Activated T-cell treated with anti-CD3 and anti-CD28 coated beads, Interleukin-2, amount 50 U/mL, for 48 hours (primary cell): ENCODE data around the gene HOTAIR.

Experiments used
- DNase-seq, 2 experiments: peaks; one replicate each; pipeline ENCODE4 v3.0.0-alpha.2; 2020

The HOTAIR gene

DNA sequence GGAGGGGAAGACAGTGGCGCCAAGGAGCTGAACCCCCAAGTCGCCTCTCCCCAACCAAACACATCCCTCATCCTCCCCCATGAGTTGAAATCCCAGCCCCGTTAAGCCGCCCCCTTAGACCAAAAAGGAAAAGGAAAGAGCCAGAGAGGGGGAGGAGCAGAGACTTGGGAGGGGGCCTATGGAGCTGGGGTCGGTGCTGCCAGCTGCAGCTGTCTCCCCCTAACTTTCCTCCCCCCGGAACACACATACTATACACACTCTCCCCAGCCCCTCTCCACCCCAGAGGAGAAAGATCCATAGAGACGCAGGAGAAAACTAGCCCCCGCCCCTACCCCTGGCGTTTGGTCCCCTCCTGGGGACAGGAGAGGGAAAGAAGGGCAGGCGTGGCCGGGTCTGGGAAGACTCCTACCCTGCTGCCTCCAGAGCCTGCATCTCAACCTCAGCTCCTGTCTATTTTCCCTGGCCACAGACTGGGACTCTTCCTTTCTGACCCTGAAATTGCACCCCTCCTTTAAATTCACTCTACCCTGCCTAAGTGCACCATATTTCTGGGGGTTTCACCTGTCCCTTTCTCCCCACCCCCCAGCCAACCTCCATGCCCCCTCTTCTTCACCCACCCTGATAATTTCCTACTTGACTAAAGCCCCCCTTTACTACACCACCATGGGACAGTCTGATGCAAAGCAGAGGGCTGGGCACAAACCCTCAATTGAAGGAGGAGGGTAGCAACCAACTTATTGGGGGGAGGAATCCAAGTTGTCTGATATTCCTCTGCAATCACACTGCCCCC, 23.6 kb upstream of the HOTAIR start:
- no peak for DNase-seq

DNA sequence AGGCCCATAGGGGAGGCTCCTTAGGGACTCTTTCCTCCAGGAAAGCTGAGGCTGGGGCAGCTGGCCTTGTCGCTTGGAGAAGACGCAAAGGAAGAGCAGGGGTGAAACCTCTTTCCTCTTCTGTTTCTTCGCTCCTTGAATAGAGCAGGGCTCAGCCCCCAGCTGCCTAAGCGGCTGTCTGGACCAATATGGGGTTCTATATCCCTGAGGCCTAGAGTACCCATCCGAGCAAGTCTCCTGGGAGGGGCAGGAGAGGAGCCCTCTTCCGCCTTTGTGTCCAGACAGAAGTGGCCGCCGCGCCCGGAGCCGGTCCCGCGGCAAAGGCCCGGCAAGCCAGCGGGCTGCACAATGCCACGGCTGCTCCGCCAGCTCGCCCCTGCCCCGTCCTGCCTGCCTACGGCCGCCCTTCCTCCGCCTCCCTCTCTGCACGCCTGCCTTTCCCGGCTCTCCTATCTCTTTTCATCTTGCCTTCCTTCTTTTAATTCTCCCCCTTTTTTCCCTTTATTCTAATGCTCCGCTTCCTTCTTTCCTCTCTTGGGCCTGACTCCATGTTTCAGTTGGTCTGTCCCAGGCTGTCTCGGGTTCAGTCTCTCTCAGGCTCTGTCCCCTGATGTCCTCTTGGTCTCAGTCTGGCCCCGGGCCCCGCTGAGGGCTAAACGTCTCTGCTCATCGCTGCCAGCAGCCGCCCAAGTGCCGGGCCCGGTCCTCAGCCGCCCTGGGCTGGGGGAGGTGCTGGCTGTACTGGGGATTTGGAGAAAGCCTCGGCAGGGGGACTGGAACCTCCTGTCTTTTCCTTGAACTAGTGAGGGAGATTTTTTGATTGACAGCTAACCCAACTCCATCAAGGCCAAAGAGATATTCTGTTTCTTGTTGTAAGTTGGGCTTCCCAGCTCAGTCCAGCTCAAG, 22.7 kb upstream of the HOTAIR start:
- no peak for DNase-seq

DNA sequence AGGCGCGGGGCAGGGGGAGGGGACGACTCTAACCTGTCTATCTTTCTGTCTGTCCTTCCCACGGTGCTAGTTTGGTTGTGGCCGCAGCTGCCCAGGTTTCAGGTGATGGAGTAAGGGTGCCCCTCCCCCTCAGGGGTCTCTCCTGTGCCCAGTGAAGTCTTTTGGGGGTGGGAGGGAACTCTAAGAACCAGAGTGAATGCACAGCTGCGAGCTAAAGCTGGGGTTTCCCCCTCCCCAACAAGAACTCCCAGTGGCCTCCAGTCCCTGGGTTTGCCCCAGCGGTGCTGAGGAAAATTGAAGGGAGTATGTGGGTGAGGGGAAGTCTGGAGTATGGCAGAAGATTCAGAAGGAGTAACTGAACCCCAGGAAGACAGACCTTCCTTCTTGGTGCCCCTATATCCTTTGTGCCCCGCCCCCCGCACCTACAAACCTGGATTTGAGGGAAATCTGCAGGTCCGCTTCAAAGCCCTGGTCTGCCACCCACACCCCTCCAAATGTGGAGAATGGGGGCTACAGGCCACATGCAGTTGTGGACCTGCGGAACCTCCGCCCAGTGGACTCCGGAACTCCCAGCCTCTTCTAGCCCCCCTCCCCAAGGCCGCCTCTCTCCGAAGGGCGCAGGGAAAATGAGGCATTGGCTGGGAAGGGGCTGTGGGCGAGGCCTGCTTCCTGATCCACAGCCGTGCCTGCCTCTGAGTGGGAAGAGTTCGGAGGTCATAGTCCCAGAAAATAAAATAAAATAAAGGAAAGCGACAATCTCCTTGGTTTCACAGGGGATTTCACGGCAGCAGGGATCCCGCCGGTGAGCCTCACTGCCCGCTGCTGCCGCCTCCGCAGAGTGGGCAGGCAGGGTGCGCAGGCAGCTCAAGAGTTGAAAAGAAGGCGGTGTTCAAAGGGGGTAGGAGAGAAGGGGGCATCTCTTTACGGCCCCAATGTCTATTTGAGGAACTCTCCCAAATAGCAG, 21.8 kb upstream of the HOTAIR start:
- no peak for DNase-seq

DNA sequence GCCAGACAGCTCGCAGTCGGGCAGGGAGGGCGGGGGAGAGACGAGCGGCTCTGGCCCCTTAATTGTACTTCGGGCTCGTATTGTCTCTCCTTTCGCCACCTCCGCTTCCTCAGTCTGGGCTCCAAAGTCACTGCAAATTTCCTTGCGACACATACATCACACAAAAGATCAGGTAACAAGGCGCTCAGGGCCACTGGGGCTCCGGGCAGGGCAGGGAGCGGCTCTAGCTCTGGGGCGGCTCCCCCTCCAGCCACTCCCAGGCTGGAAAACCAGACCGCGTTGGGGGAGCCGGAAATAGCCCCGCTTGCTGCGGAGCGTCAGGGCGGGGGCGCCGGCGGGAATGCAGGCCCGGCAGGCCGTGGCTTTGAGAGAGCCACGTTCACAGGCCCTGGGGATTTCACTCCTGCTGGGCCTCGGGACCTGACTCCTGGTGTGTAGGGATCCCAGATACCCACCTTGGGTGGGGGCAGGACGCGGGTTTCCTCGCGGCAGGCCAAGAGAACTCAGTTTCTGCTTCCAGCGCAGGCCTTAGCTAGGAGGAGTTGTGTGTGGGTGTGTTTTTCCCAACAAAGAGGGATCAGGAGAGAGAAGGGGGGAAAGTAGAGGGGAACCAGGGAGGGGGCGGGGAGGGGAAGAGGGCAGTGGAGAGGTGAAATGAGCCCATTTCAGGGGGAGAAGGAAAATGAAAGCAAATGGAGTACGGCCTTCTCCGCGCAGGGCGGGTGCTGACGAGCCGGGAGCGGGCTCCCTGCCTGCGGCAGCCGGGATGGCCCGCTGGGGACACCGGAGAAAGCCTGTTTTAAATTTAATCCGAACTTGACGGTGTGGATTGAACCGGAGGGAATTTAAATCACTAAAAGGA, 20.9 kb upstream of the HOTAIR start:
- no peak for DNase-seq

DNA sequence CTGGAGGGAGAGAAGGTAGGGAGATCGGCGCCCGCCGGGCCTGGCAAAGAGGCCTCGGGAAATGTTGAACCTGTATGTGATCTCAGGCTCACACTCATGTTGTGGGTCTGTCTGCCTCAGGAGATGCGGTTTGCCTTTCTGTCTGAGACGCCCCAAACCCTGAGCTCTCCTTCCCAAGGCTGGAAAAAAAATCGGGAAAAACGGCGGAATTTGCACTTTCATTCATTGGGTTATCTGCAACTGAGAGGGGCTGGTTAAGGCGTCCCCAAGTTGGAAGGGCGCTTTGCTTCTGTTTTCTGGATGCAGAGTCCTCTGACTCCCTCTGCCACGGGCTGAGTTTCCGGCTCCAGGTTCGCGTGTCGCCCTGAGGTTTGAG, 20.2 kb upstream of the HOTAIR start:
- DNase-seq: peak; percentile 50 to 54

DNA sequence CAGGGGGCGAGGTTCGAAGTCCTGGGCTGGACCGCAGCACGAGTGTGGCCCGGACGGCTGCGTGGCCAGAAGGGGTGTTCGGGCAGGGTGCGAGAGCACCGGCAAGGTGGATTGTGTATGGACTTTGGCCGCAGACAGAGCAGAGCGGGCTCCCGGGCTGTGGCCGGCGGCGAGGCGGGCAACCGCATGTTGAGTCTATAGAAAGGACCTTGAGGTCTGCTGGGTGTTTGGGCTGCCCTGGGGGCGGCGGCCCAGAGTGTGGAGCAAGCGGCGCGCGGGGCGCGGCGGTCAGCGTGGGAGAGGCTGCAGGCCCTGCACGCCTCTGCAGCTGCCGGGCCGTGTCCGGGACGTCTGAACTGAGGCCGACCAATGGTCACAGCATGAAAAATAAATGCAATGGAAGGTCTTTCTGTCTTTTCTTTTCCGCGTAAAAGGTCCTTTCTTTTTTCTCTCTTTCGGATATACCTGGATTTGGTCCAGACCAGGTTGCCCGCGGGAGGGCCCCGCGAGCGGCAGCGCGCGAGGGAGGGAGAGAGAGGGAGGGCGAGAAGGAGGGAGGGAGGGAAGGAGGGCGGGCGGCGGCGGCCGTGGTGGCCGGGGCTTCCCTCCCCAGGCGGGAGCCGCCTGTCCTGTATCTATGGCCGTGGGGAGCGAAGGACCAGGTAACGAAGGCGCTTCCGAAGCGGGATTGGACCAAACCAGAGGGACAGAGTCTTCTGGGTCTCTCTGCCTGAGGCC, 19.7 kb upstream of the HOTAIR start:
- no peak for DNase-seq

DNA sequence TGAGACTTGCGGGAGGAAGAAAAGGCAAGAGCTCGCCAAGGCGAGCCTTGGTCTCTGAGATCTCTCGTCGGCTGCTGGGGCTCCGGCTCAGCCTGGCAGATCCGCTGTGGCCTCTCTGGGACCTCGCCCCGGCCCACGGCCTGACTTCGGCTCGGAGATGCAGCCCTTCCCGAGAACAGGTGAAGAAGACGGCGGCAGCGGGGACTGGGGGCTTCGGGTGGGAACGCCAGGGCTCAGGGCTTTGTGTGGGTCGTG, 19.2 kb upstream of the HOTAIR start:
- DNase-seq: no peak

DNA sequence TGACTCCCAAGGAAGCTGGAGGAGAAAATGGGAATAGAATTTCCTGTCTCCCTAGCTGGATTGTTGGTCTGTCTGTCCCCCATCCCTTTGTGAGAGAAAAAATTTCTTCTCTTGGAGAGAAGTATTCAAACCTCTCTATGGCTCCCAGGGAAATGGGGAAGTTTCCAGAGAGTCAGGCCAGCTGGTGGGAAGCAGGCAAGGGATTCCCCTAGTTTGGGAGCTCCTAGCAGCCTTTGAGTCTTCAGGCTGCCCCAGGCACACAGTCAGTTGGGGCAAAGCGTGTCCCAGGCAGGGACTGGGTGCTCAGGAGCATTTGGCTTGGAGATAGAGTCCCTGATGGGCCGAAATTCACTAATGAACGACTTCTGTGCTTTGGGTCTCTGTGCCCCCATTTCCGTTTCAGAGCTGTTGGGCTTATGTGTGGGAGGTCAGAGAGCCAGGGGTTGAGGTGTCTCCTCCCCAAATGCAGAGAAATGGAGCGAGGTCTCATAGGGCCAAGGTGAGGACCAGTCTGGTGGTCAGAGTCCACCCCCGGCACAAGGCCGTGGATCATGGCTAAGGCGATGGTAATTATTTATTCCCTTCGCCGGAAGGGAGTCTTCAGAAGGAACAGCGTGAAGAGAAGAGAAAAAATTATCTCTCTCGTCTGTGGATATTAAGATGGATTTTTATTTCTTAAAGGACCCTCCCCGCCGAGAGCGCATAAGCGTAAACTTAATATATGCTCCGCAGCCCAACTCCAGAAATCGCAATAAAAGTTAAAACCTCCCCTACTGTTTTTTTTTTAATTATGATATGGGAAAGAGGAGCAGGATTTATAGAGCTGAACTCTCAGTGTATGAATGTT, 18.6 kb upstream of the HOTAIR start:
- no peak for DNase-seq

DNA sequence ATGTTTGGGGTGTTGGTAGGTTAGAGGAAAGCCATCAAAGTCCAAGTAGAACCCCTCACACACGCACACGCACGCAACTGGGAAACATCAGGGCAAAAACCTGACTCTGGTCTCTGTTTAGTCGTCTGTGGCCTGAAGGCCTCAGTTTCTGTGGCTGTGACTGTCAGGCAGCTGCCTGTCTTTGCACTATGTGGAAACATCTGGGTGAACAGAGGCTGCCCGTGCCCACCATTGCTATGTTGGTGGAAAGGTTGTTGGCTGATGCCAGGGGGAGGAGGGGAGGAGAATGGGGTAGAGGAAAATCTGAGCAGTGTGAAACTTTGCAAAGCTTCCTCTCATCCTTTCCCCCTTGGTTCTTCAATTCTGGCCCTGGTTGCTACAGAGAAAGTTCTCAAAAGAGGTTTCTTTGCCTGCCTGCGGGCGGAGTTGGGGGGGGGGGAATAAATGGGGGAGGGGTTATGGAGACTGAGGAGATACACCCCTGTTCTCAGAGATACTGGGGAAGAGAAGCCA, 17.7 kb upstream of the HOTAIR start:
- DNase-seq: no peak

DNA sequence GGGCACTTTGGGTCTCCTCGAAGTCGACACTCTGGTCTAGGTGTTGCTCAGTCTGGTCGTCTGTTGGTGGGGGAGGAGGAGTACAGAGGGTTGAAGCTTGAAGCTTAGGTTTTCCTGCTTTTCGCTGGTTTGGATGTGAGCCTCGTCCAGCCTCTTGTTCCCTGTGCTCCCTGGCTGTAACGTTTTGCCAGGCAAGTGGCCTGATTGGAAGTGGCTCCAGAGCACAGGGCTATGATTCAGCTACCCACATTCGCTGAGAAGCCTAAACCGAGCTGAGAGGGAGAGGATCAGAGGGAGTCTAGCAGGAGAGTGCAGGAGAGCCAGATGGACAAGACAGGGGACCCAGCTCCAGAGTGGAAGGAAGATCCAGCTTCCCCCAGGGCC, 16.3 kb upstream of the HOTAIR start:
- no peak for DNase-seq

DNA sequence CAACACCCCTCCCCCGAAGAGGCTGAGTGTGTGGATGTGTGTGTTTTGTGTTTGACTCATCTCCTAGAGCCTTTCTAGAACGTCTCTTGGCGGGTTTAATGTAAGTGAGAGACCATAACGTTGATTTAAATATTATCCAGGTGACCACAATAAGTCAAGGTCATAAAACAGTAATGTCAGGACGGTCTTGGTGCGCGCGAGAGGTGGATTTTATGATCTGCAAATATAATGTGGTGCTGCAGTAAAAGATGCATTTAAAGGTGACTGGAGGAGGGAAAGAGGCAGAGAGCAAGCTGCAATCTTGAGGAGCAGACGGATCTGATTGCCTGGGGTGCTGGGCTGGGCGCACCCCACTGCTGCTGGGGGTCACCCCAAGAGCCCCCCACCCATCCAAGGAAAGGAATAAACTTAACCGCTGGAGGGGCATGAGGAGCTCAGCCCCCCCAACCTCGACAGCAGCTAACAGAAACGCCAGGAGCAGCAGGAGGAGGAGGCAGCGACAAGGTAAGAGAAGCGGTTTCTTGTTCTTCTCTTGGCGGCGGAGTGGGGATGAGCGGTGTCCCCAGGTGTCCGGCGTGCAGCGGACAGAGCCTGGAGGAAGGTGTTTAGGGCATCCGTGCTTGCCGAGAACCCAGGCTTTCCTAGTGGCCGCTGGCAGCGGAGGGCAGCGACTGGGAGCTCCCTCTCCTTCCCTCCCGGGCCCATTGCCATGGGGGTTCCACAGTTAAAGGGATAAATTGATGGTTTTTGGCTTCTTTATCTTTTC, 15.7 kb upstream of the HOTAIR start:
- DNase-seq: no peak

DNA sequence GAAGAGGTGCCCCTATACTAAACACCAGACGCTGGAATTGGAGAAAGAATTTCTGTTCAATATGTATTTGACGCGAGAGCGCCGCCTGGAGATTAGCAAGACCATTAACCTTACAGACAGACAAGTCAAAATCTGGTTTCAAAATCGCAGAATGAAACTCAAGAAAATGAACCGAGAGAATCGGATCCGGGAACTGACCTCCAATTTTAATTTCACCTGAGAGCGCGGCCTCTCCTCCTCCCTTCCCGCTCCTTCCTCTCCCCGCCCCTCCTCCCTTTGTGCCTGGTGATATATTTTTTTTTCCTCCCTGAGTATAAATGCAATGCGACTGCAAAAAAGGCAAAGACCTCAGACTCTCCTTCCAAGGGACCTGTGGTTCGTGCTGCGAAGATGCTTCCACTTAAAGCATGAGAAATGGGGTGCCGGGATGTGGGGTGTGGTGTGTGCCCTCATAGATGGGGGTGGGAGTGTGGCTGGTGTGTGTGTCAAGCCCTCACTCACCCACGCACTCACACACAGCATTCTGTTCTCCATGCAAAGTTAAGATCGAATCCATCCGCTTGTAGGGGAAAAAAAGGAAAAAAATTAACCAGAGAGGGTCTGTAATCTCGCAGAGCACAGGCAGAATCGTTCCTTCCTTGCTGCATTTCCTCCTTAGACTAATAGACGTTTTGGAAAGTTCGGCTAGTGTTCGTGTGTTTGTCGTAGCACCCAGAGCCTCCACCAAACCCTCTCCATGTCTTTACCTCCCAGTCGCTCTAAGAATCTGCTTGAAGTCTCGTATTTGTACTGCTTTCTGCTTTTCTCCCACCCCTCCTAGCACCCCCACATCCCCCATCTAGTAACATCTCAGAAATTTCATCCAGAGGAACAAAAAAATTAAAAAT, 14.7 kb upstream of the HOTAIR start:
- no peak for DNase-seq

DNA sequence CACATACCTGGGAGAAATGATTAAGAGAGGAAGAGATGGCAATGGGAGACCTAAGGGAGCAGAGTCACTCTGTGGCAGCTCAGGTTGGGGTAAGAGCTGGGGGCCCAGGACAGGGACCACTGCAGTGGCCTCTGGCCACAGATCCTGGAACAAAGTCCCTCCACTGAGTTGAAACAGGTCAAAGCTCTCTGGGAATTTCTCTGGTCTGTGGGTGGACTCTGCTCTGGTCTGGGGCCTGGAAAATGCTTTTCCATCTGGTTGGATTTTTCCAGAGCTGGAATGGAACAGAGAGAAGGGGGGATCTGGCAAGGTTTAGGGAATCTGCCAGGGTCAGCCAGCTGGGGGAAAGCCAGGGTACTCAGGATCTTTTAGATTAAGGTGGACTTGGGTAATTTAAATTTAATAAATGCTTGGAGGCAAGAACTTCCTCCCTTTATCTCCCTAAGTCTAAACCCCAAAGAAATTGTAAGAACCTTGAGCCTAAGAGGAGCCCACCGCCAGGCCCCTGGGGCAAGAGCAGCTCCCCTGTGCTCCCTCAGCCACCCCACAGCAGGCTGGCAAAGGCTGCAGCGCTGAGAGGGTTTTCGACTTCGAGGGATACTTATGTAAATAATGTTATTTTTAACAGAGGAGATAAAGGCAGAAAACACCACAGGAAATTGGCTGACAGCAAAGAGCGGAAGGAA, 13.9 kb upstream of the HOTAIR start:
- DNase-seq: no peak

DNA sequence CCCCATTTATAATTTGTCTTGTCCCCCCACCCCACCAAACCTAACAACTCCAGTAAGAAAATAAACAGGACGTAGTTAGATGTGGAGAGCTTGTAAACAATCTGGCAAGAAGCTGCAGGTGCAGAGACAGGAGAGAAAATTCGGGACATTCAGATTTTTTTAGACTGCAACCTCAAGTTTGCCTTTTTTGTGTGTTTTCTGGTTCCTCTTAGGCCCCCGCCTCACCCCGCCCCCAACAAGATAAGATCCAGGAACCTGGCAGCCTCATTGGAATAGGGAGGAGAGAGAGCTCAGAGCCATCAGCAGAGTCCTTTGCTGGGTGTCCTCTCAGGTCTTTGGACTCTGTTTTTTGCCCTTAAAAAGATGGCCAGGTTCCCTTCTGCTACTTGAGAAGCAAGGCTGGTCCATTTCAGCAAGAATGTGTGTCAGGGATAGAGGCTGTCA, 13.1 kb upstream of the HOTAIR start:
- no peak for DNase-seq

DNA sequence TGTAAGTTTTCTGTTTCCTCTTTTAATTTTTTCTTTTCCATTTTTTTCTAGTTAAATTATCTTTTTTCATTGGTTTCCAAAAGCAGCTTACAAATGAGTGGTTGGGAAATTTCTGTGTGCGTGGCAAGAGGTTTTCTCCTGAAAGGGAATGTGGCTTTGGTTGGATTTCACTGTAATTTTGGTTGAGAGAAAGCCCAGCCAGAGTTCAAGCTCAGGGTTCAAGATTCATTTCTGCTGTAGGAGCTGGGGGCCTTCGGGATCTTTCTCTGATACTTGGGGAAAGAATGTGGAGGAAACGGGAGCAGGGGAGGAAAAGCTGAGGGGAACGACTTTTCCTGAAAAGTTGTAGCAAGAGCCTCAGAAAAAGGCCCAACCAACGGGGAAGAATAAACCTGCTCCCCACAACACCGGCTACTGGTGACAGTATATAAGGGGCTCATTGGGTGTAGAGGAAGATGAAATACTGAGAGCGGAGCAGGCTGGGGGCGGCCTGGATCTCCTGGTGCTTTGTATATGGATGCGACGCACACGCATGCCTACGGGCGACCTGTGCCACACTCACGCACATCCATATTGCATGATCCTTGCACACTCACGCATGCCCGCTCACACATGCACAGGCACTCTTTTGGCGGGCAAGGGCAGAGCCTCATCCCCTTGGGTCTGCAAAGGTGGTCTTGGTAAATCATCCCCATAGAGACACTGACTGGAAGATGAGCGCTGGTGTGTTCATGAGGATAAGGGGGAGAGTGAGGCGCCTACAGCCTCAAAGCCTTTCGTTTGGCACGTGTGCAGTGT, 12.1 kb upstream of the HOTAIR start:
- no peak for DNase-seq

DNA sequence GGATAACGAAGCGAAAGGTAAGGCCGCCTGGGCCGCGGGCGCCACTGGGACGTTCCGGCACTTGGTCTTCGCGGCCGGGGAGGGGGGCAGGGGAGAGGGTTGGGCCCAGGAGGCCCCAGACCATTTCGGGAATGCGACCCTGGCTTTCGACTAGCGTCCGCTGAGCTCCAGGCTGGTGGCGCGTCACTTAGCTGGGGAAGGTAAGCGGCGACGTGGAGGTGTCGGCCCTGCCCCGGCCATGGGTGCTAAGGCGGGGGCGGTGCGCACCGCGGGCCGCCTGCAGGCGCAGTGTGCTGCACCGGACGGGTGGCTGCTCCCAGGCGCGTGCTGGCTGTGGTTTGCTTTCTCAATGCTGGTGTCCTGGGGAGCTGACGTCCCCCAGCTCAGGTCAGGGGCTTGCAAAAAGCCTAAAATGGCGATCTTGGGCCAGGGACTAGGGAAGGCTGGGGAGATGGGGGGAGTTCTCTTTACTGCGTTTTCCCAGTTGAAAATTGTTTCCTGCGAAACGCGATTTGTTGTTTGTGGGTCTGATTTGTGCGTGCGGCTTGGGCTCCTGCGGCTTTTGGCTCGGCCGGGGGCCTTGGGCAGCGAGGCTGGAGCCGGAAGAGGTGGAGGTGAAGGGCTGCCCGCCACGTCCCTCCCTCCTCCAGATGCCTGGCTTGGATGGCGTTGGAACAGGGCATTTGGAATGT, 11.4 kb upstream of the HOTAIR start:
- no peak for DNase-seq

DNA sequence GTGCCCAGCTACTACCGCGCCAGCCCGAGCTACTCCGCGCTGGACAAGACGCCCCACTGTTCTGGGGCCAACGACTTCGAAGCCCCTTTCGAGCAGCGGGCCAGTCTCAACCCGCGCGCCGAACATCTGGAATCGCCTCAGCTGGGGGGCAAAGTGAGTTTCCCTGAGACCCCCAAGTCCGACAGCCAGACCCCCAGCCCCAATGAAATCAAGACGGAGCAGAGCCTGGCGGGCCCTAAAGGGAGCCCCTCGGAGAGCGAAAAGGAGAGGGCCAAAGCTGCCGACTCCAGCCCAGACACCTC, 10.9 kb upstream of the HOTAIR start:
- no peak for DNase-seq
